Measurements from ENCODE around the gene L3MBTL4. TPM values are rescaled to one million over a fixed set of nuclear protein-coding genes. Genes with fewer than 3 reads are reported as not detected.
A peak's percentile ranks its signal among the peaks of the same experiment; 100 is the strongest.
"Not testable (repeated sequence)": the region's sequence is repeated elsewhere in the genome, so short reads cannot be mapped to it uniquely, and the experiment has no call there.

L3MBTL4 gene
- total and polyA plus RNA-seq, 4 donors: 3.9 to 11.5 (median 6.5) TPM

- H3K27ac ChIP-seq (ENCODE audit: low read depth, low read length): no peak overlapping the region
- no peaks in the 10 kb centered on the region for H3K27me3 ChIP-seq (ENCODE audit: control insufficient read depth, insufficient read depth, low read length)
- no peaks in the 10 kb centered on the region for H3K36me3 ChIP-seq (ENCODE audit: control insufficient read depth, insufficient read depth, low read length)
- 88% methylated on average over 1 of the region's 2 CpGs for WGBS (ENCODE audit: insufficient coverage)
- no peak for DNase-seq (ENCODE audit: low read depth in 4 of 6, low spot score in 6 of 6)
- no peaks in the 10 kb centered on the region for H3K4me1 ChIP-seq (ENCODE audit: control insufficient read depth, insufficient read depth, low read length)
- H3K9me3 ChIP-seq (ENCODE audit: control insufficient read depth, insufficient read depth, low read length): no peaks in the 10 kb centered on the region
- no peak overlapping the region for H3K4me3 ChIP-seq (ENCODE audit: low read depth, low read length)
These were observed 326.3 kb downstream of the L3MBTL4 start for GRCh38 chr18:6088432-6088831.

DNA sequence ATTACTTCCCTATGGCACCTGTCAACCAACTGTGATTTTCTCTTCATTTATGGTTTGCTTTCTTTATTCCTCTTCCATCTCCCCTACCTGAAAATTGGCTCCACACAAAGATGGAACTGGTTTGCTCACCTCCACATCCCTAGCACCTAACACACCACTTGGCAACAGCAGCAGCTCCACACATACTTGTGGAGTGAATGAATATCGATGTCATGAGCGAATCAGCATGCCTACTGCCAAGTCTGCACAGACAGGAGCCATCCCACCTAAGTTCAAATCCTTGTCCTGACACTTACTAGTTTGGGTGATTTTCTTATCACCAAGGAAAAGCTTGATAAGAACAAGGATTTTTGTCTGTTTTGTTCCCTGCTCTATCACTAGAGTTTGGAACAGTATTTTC is 328.0 kb downstream of the L3MBTL4 start:
- WGBS (ENCODE audit: insufficient coverage): 100% methylated on average over 2 of the region's 2 CpGs
- H3K4me1 ChIP-seq (ENCODE audit: control insufficient read depth, insufficient read depth, low read length): no peaks in the 10 kb centered on the region
- H3K27ac ChIP-seq (ENCODE audit: low read depth, low read length): no peak overlapping the region
- H3K9me3 ChIP-seq (ENCODE audit: control insufficient read depth, insufficient read depth, low read length): no peaks in the 10 kb centered on the region
- H3K4me3 ChIP-seq (ENCODE audit: low read depth, low read length): no peak overlapping the region
- H3K27me3 ChIP-seq (ENCODE audit: control insufficient read depth, insufficient read depth, low read length): no peaks in the 10 kb centered on the region
- no peaks in the 10 kb centered on the region for H3K36me3 ChIP-seq (ENCODE audit: control insufficient read depth, insufficient read depth, low read length)
- no peak for DNase-seq (ENCODE audit: low read depth in 4 of 6, low spot score in 6 of 6)

GRCh38 chr18:6079406-6079805 is 335.3 kb downstream of the L3MBTL4 start:
- peak in 1 of 6 donors; percentile 69 for DNase-seq (ENCODE audit: low read depth in 4 of 6, low spot score in 6 of 6)
- Histone ChIP-seq H3K9me3 (ENCODE audit: control insufficient read depth, insufficient read depth, low read length) (no peaks in the 10 kb centered on the region), H3K4me3 (ENCODE audit: low read depth, low read length) (no peak overlapping the region), H3K4me1 (ENCODE audit: control insufficient read depth, insufficient read depth, low read length) (no peaks in the 10 kb centered on the region), H3K36me3 (ENCODE audit: control insufficient read depth, insufficient read depth, low read length) (no peaks in the 10 kb centered on the region), H3K27me3 (ENCODE audit: control insufficient read depth, insufficient read depth, low read length) (no peaks in the 10 kb centered on the region), H3K27ac (ENCODE audit: low read depth, low read length) (no peak overlapping the region)
- no CpG with 5 or more reads among the region's 2 CpGs for WGBS (ENCODE audit: insufficient coverage)

DNA sequence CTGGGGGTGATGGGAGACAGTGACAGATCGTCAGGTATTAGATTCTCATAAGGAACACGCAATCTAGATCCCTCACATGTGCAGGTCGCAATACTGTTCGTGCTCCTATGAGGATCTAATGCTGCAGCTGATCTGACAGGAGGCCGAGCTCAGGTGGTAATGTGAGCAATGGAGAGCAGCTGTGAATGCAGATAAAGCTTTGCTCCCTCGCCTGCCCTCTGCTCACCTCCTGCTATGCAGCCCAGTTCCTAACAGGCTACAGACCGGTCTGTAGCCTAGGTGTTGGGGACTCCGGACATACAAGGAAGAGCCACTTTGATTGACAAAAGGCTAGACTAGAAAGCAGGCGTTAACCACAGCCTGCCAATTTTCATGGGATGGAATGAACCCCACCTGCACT is 335.8 kb downstream of the L3MBTL4 start:
- H3K27ac ChIP-seq (ENCODE audit: low read depth, low read length): no peak overlapping the region
- 95% methylated on average over 8 of the region's 9 CpGs for WGBS (ENCODE audit: insufficient coverage)
- no peaks in the 10 kb centered on the region for H3K36me3 ChIP-seq (ENCODE audit: control insufficient read depth, insufficient read depth, low read length)
- no peaks in the 10 kb centered on the region for H3K9me3 ChIP-seq (ENCODE audit: control insufficient read depth, insufficient read depth, low read length)
- no peaks in the 10 kb centered on the region for H3K4me1 ChIP-seq (ENCODE audit: control insufficient read depth, insufficient read depth, low read length)
- no peak for DNase-seq (ENCODE audit: low read depth in 4 of 6, low spot score in 6 of 6)
- H3K27me3 ChIP-seq (ENCODE audit: control insufficient read depth, insufficient read depth, low read length): no peaks in the 10 kb centered on the region
- H3K4me3 ChIP-seq (ENCODE audit: low read depth, low read length): no peak overlapping the region

DNA sequence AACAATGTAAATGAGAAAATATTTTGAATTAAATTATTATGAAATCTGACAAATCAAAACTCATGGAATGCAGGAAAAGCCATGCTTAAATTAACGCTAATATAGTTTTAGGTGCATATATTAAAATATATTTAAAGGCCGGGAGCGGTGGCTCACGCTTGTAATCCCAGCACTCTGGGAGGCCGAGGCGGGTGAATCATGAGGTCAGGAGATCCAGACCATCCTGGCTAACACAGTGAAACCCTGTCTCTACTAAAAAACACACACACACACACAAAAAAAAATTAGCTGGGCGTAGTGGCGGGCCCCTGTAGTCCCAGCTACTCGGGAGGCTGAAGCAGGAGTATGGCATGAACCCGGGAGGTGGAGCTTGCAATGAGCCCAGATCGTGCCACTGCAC is 342.3 kb downstream of the L3MBTL4 start:
- not testable (repeated sequence) for H3K4me1 ChIP-seq (ENCODE audit: control insufficient read depth, insufficient read depth, low read length); H3K9me3 ChIP-seq (ENCODE audit: control insufficient read depth, insufficient read depth, low read length); H3K27ac ChIP-seq (ENCODE audit: low read depth, low read length); H3K27me3 ChIP-seq (ENCODE audit: control insufficient read depth, insufficient read depth, low read length); H3K36me3 ChIP-seq (ENCODE audit: control insufficient read depth, insufficient read depth, low read length); H3K4me3 ChIP-seq (ENCODE audit: low read depth, low read length); DNase-seq (ENCODE audit: low read depth in 4 of 6, low spot score in 6 of 6)
- WGBS (ENCODE audit: insufficient coverage): 90% methylated on average over 5 of the region's 11 CpGs

DNA sequence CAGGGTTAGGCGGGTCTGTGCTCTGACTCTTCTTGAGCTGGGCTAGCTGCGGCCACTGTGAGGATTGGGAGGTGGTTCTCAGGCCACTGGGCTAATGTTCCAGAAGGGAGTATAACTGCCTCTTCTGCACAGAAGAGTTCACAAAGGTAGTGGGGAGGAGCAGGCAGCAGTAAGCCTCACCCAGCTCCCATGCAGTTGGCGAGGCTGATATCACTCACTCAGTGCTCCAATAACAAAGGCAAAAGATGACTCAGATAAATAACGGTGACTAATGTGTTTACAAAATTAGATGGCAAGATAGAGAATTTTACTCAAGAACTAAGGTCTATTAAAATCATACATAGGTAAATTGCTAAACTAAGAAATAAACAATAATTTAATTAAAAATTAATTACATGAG is 345.2 kb downstream of the L3MBTL4 start:
- Histone ChIP-seq H3K27me3 (ENCODE audit: control insufficient read depth, insufficient read depth, low read length) (no peaks in the 10 kb centered on the region), H3K9me3 (ENCODE audit: control insufficient read depth, insufficient read depth, low read length) (peaks cover 2% of the 10 kb centered on the region), H3K36me3 (ENCODE audit: control insufficient read depth, insufficient read depth, low read length) (no peaks in the 10 kb centered on the region), H3K27ac (ENCODE audit: low read depth, low read length) (no peak overlapping the region), H3K4me3 (ENCODE audit: low read depth, low read length) (no peak overlapping the region), H3K4me1 (ENCODE audit: control insufficient read depth, insufficient read depth, low read length) (no peaks in the 10 kb centered on the region)
- WGBS (ENCODE audit: insufficient coverage): 100% methylated on average over 2 of the region's 4 CpGs
- DNase-seq (ENCODE audit: low read depth in 4 of 6, low spot score in 6 of 6): no peak

DNA sequence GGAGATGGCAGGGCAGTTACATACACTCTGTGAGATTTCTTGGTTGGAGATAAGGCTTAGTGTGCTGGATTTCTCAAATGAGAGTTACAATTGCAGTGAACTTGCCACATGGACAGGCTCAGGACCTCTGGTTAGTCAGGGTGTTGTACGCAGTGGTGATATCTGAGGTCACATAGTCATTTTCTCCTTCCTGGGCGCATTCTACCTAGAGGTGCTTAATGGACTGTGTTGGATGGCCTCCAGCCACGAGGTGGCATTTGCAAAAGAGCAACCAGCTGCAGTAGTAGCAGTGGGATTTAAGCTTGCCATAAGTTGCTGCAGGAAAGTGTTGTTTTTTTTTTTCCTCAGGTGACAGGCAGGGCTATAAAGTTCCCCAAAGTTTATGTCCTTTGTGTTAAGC is 345.6 kb downstream of the L3MBTL4 start:
- DNase-seq (ENCODE audit: low read depth in 4 of 6, low spot score in 6 of 6): no peak
- Histone ChIP-seq H3K9me3 (ENCODE audit: control insufficient read depth, insufficient read depth, low read length) (peaks cover 2% of the 10 kb centered on the region), H3K4me3 (ENCODE audit: low read depth, low read length) (no peak overlapping the region), H3K36me3 (ENCODE audit: control insufficient read depth, insufficient read depth, low read length) (no peaks in the 10 kb centered on the region), H3K27me3 (ENCODE audit: control insufficient read depth, insufficient read depth, low read length) (no peaks in the 10 kb centered on the region), H3K4me1 (ENCODE audit: control insufficient read depth, insufficient read depth, low read length) (no peaks in the 10 kb centered on the region), H3K27ac (ENCODE audit: low read depth, low read length) (no peak overlapping the region)
- 89% methylated on average over 3 of the region's 3 CpGs for WGBS (ENCODE audit: insufficient coverage)

DNA sequence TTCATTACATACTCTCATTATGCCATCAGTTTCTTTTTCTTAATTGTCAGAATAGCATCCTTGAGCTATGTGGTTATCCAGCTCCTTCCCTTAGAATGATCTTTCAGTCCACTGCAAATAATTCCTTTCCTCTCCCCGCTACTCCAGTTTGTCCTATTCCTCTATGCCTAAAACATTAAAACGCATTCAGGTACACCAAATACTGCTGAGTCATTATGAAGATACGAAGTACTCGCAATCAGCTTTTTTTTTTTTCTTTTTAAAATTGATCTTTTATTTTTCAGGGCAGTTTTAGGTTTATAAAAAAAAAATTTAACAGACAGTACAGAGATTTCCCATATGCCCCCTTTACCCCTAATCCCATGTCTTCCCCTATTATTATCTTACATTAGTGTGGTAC is 354.6 kb downstream of the L3MBTL4 start:
- no peak for DNase-seq (ENCODE audit: low read depth in 4 of 6, low spot score in 6 of 6)
- no peak overlapping the region for H3K27ac ChIP-seq (ENCODE audit: low read depth, low read length)
- peaks cover 13% of the 10 kb centered on the region for H3K4me1 ChIP-seq (ENCODE audit: control insufficient read depth, insufficient read depth, low read length)
- no peaks in the 10 kb centered on the region for H3K27me3 ChIP-seq (ENCODE audit: control insufficient read depth, insufficient read depth, low read length)
- WGBS (ENCODE audit: insufficient coverage): no CpG with 5 or more reads among the region's 4 CpGs
- H3K9me3 ChIP-seq (ENCODE audit: control insufficient read depth, insufficient read depth, low read length): peaks cover 2% of the 10 kb centered on the region
- H3K4me3 ChIP-seq (ENCODE audit: low read depth, low read length): no peak overlapping the region
- H3K36me3 ChIP-seq (ENCODE audit: control insufficient read depth, insufficient read depth, low read length): no peaks in the 10 kb centered on the region

- WGBS (ENCODE audit: insufficient coverage): no CpG with 5 or more reads among the region's 1 CpG
- H3K4me3 ChIP-seq (ENCODE audit: low read depth, low read length): no peak overlapping the region
These were observed 355.2 kb downstream of the L3MBTL4 start for GRCh38 chr18:6059551-6059950.

DNA sequence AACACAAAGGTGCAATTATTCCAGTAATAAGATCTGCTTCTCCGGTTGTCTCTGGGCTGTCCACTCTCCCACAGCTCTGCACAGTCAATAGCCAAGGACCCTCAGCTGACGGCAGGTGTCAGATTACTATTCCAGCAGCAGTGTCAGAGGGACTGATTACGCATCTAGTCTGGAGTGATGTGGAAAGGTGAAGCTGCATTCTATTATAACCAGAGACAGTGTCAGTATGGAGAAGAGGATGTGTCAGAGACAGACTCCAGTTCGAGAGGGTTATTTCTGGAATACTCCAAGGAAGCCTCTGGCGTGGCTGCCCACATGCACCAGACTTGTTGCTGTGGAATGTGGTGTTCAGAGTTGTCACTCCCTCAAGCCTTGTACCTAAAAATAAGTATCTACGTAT is 355.8 kb downstream of the L3MBTL4 start:
- Histone ChIP-seq H3K9me3 (ENCODE audit: control insufficient read depth, insufficient read depth, low read length) (no peaks in the 10 kb centered on the region), H3K36me3 (ENCODE audit: control insufficient read depth, insufficient read depth, low read length) (no peaks in the 10 kb centered on the region), H3K4me1 (ENCODE audit: control insufficient read depth, insufficient read depth, low read length) (peaks cover 13% of the 10 kb centered on the region), H3K27ac (ENCODE audit: low read depth, low read length) (no peak overlapping the region), H3K4me3 (ENCODE audit: low read depth, low read length) (no peak overlapping the region), H3K27me3 (ENCODE audit: control insufficient read depth, insufficient read depth, low read length) (no peaks in the 10 kb centered on the region)
- no peak for DNase-seq (ENCODE audit: low read depth in 4 of 6, low spot score in 6 of 6)
- WGBS (ENCODE audit: insufficient coverage): 49% methylated on average over 3 of the region's 6 CpGs

More at GRCh38 chr18:6059551-6059950, 355.2 kb downstream of the L3MBTL4 start:
- no peaks in the 10 kb centered on the region for H3K27me3 ChIP-seq (ENCODE audit: control insufficient read depth, insufficient read depth, low read length)
- H3K36me3 ChIP-seq (ENCODE audit: control insufficient read depth, insufficient read depth, low read length): no peaks in the 10 kb centered on the region
- H3K27ac ChIP-seq (ENCODE audit: low read depth, low read length): no peak overlapping the region
- peaks cover 13% of the 10 kb centered on the region for H3K4me1 ChIP-seq (ENCODE audit: control insufficient read depth, insufficient read depth, low read length)
- DNase-seq (ENCODE audit: low read depth in 4 of 6, low spot score in 6 of 6): no peak
- H3K9me3 ChIP-seq (ENCODE audit: control insufficient read depth, insufficient read depth, low read length): no peaks in the 10 kb centered on the region

All from spinal cord (tissue), 10 donors.